Activated CD4-positive, alpha-beta T cell treated with anti-CD3 and anti-CD28 coated beads for 24 hours (primary cell): ENCODE data around the gene DAB2IP.
A peak's percentile ranks its signal among the peaks of the same experiment; 100 is the strongest.

Experiments
- DNase-seq, 2 donors: peaks; one replicate each; pipeline ENCODE4 v3.0.0-alpha.2; 2020; ENCODE audit warnings: low read depth in 2 of 2

The DAB2IP gene

GRCh38 chr9:121684381-121685145 is 33.1 kb downstream of the DAB2IP start:
- DNase-seq: no peak

DNA sequence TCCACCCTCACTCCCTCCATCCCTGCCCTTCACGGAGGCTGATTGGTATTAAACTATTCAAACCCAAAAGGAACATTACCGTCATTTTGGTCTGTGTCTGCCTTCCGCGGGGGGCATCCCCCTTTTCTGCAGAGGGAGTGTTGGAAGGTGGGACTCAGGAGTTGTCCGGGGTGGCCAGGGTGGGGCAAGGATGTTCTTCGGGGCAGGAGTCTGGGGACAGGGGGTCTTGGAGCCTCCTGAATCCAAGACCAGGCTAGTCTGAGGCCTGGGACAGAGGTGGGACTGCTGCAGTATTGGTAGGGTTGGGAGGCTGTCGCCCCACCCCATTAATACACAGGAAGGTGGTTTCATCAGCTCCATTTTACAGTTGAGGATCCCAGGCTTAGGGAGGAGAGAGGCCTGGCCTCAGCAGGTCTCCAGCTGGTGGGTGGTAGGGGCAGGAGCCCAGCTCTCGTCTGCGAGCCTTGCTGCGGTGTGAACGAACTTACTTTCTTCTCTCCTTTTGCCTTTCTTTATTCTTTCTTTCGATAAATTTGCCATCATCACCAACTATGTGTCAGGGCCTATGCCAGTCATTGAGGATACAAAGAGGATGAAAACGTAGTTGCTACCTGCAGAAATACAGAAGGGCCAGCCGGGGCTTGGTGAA is 33.8 kb downstream of the DAB2IP start:
- no peak for DNase-seq

GRCh38 chr9:121685795-121686377 is 34.5 kb downstream of the DAB2IP start:
- DNase-seq: no peak

DNA sequence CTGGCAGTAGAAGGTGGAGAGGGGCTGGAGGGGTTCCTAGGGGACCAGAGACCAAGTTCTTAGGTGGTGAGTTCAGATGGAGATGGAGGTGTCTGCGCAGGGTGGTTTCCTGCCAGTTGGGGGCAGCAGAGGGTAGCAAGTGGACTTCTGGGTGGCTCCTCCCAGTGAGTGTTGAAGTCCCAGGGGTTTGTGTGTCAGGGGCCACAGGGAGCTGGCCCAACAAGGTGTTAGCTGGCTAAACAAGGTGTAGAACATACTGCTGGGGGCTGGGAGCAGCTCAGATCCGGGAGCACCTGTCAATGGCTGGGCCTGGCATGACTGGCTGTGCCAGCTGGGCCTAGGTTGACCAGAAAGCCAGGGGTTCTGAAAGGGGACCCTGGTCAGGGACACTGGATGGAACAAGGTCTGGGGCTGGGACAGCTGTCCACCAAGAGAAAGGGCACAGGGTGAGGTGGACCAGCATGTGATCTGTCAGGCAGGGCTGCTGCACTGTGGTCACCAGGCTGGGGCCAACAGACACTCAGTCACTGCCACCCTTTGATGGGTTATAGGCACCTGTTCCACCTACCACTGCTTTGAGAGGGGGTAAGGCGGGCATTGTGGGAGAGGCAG is 35.6 kb downstream of the DAB2IP start:
- peak; percentile 25 to 61 for DNase-seq

DNA sequence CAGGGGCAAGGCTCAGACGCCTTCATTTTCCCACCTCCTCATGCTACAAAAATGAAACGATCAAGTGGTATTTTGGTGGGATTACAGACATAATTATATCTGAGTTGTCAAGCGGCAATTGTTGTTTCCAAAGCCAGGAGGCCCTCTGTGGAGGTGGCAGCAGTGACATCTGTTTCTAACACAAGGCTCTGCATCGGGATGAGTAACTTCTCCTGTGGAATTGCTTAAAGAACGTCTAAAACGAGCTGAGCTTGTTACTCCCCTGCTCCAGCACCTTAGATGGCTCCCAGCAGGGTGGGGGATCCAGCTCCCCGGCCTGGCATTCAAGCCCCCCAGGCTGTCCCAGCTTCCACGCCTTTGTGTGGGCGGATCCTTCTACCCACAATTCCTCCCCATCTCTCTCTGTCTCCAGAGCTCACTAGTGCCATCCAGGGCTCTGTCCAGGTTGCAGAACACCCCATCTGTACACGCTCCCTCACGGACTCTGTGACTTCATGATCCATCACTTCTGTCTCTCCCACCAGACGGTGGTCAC is 36.8 kb downstream of the DAB2IP start:
- DNase-seq: no peak

- DNase-seq: no peak
Observed at GRCh38 chr9:121688681-121689080, 37.2 kb downstream of the DAB2IP start.

DNA sequence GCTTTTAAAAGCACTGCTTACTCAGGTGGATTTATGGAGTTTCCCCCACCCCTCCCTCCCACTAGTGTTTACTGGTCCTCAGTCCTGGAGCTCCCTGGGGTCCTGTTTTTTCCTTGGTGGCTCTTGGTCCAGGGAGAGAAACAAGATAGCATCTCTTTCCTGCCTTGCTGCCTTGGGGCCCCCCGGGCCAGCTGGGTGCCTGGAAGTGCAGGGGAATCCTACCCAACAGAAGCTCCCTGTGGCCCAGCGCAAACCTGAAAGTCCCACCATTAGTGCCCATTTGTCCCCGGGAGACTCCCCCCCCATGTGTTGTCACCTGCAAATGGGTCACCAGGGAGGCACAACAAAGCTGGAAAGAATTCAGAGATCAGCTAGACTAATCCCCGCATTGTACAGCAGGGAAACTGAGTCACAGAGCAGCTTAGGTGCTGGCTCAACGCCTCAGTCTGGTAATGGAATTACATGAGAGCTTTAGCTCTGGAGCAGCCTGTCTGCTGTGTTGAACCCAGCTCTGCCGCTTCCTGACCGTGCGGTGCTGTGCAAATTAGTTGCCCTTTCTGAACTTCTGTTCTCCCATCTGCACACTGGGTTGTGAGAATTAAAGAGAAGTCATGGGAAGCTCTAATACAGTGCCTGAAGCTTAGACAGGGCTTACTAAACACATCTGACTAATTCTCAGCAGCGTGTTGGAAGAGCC is 38.2 kb downstream of the DAB2IP start:
- no peak for DNase-seq

DNA sequence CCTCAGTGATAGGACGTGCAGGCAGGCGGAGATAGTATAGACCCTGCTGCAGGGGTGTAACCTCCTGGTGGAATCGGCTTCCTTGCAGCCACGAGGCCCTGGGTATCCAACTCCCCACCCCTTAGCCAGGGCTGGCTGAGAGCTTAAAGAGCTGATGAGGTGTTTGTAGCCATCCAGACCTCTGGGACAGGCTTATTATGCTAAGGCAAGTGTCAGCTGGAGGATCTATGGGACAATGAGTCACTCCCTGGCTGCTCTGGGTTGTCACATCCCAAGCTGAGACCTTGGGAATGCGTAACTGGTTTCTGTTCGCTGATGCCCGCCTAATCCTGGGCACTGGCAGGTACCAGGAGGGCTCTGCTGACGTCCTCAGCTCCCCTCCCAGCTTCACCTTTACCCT is 38.9 kb downstream of the DAB2IP start:
- DNase-seq: no peak

DNA sequence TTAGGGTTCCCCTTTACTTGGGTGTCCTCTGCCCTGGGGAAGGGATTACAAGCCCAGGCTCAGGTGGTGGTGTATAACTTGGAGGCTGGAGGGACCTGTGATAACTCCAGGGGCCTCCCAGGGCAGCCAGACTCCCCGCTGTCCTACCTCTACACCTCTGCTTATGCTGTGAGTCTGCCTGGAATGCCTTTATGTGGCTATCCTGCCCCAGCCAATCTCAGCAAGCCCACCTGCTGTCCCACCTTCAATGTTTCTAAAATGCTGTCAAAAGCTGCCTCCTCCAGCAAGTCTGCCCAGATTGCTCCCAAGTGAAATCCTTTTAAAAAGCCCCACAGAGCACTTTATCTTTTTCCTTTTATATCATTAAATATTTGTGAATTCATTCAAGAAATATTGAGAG is 39.3 kb downstream of the DAB2IP start:
- DNase-seq: no peak

GRCh38 chr9:121691890-121692289 is 40.5 kb downstream of the DAB2IP start:
- DNase-seq: no peak

DNA sequence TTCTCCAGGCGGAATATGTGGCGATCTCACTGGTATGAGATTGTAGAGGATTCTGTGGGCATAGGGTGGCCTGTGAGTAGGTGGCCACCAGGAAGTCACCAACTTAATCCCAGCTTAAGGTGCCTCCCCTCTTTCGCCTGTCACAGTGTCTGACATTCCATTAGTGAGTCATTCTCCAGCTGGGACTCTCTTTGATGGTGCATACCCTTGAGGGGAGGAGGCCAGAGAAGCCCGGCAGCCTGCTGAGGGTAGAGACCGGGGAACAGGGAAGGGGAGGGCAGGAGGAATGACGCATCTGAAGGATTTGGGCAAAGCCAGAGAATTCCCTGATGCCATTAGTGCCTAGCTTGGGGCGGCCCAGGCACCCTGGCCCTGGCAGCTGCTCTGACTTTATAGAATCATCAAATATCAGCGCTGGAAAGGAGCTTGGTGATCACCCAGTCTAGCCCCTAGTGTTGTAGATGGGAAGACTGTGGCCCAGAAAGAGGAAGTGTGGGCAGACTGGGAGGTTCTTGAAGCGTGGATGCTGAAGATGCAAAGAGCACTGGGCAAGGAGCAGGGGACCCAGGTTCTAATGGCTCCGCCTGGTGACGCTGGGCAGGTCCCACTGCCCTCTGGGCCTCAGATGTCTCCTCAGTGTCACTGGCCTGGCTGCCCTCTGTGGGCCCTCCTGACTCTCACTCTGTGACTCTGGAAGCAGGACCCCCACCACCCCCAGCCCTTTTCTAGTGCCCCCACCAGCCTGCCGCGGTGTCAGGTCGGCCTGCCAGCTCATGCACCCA is 41.4 kb downstream of the DAB2IP start:
- no peak for DNase-seq

DNA sequence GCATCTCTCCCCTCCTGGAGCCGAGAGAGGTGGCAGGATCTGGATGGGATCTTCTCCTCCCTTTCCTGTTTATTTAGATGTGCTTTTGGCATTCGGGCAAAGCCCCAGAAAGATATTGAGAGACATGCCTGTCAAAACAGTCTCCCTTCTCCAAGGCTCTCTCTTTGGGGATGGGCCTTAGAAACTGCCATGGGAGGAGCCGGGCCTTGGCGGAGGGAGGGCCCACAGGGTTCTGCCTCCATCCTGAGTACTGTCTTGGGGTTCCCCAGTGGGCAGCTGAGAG is 41.9 kb downstream of the DAB2IP start:
- DNase-seq: no peak

DNA sequence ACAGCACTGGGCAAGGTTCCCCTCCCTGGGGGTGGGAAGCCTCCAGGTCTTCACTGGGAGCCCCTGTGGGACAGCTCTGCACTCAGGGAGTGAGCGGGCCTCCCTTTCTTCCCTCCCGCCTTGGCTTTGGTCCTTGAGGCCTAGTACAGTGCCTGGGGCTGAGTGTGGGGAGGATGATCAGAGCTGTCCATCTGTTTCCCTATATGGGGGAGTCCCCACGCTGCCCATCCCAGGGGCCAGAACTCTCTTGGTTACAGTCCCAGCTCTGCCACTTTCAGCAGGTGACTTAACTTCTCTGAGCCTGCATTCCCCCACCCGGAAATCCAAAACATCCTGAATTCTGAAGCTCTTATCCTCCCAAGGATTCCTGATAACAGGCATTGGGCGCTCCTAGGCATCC is 42.6 kb downstream of the DAB2IP start:
- no peak for DNase-seq

GRCh38 chr9:121694600-121694999 is 43.2 kb downstream of the DAB2IP start:
- DNase-seq: no peak

DNA sequence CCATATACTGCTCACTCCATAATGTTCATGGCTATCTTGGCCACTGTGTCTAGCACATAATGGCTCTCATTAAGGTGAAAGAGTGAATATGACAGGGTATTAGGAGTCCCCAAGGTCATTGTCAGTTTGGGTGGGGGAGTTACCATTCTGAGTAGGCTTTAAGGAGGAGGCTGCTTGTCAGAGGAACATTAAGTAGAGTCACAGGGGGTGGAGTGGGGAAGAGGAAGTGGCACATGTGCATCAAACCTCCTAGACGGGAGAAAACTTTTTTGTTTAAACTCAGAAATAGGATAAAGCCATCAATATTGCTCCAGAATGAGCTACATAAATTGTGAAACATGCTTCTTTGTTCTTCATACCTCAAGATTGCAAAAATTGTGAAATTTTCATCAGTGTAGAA is 45.5 kb downstream of the DAB2IP start:
- no peak for DNase-seq

- DNase-seq: peak; percentile 6 to 48
Observed at GRCh38 chr9:121698627-121699570, 47.5 kb downstream of the DAB2IP start.

GRCh38 chr9:121699571-121700164 is 48.2 kb downstream of the DAB2IP start:
- DNase-seq: no peak

GRCh38 chr9:121700165-121700831 is 48.9 kb downstream of the DAB2IP start:
- no peak for DNase-seq

DNA sequence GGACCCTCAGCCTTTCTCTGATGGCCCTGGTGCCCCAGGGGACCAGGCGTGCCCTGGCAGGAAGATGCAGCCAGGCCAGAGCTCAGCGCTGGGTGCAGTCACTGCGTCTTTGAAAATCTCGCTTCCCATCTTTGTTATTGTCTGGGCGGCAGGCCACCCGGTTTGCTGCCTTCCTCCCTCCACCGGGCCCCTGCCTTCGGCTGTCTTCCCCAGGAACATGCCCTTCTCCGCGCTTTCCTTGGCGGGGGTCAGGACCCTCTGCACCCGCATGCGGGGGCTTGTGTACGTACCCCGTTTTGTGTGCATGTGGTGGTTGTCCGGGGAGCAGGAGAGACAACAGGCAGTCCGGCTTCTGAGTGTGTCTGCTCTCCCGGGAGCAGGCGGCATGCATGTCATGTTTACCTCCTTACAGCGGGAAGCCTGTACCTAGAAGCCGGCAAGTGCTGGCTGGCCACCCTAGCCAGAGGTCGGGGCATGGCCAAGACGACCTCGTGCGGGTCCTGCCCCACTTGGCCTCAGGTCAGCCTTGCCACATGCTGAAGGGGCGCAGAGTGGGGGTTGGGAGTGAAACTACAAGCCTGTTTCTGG is 49.5 kb downstream of the DAB2IP start:
- DNase-seq: no peak
